T-helper 22 cell (primary cell): Measurements from ENCODE around the gene HTR3E.
A peak's percentile ranks its signal among the peaks of the same experiment; 100 is the strongest.

Source experiments
- DNase-seq: peaks from one replicate; pipeline ENCODE4 v3.0.0-alpha.2; 2020; ENCODE audit warnings: low read depth

Gene HTR3E

DNA sequence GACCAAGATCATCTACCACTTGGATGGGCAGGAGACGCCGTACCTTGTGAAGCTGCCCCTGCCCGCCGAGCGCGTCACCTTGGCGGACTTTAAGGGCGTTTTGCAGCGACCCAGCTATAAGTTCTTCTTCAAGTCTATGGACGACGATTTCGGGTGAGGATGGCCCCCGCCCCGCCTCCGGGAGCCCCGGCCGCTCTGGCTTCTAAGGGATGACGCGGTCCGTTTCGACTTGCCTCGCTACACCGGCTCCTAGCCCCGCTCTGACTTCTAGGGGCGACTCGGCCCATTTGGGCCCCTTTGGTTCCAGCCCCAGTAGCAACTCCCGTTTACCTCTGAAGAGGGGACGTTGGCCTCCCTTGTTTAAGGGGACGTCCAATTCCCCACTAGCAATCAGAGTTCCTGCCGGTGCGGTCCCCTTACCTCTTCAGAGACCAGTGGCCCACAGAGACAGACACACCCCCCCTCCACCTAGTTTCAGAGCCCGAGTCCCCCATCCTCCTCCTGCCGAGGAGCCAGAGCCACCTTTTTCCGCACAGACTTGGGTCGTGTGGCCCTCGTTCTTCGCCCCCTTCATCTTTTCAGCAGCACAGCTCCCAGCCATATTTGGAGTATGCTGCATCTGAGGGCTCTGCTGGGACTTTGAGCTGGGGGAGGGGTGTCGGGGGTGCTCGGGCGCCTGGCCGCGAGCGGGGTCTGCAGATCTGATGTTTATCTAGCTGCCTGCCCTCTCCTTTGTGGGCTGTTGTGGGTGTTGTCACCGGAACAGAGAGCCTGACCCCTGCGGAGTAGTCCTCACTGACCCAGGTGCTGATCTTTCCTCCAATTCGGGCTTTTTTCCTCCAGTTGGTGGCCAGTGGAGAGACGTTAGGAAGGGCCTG is 59.0 kb downstream of the HTR3E start:
- DNase-seq, result peak; percentile 19

GRCh38 chr3:184156522-184156955 is 59.7 kb downstream of the HTR3E start:
- no peak for DNase-seq
